Activated naive CD8-positive, alpha-beta T cell treated with anti-CD3 and anti-CD28 coated beads, Interleukin-2, amount 50 U/mL, for 24 hours (primary cell): ENCODE measurements around the gene TAF7L.
"Not testable (repeated sequence)": the region's sequence is repeated elsewhere in the genome, so short reads cannot be mapped to it uniquely, and the experiment has no call there.

Experiments
- ATAC-seq: fragments of 150-1000 bp; cut with Tn5 transposase; one replicate; pipeline ENCODE4 v1.10.0; 2021
- DNase-seq: peaks from one replicate; pipeline ENCODE4 v3.0.0; 2021
- H3K27ac Mint-ChIP-seq: one replicate; pipeline ENCODE4 v1.8.0; 2021; ENCODE audit warnings: mild to moderate bottlenecking, mixed read lengths
- H3K27me3 Mint-ChIP-seq: one replicate; pipeline ENCODE4 v1.8.0; 2021; ENCODE audit warnings: mixed read lengths
- H3K36me3 Mint-ChIP-seq: one replicate; pipeline ENCODE4 v1.8.0; 2021; ENCODE audit warnings: low read depth, mixed read lengths
- H3K4me1 Mint-ChIP-seq: one replicate; pipeline ENCODE4 v1.8.0; 2021; ENCODE audit warnings: mixed read lengths
- H3K4me3 Mint-ChIP-seq: one replicate; pipeline ENCODE4 v1.8.0; 2021; ENCODE audit warnings: mild to moderate bottlenecking, moderate library complexity, mixed read lengths
- H3K9me3 Mint-ChIP-seq: one replicate; pipeline ENCODE4 v1.8.0; 2021; ENCODE audit warnings: mixed read lengths

Gene TAF7L

GRCh38 chrX:101290957-101291603, at the start of gene TAF7L:
Gene TAF7L (minus strand): TSS chrX:101291334. CDS start chrX:101287543, 3,791 bp downstream.
- Mint-ChIP-seq H3K4me1 (no peaks in the 10 kb centered on the region), H3K9me3 (no peaks in the 10 kb centered on the region), H3K4me3 (no peak within 1 kb of the TSS)

GRCh38 chrX:101337776-101338271, 46.7 kb upstream of the TAF7L start:
- Mint-ChIP-seq H3K27ac (no peak overlapping the region), H3K27me3 (no peaks in the 10 kb centered on the region), H3K36me3 (peaks cover 7% of the 10 kb centered on the region), H3K4me1 (peaks cover 12% of the 10 kb centered on the region), H3K9me3 (peaks cover 6% of the 10 kb centered on the region), H3K4me3 (no peak overlapping the region)
- no peak for DNase-seq
- ATAC-seq = no peak

More at GRCh38 chrX:101290957-101291603, at the start of gene TAF7L:
- ATAC-seq (no peak), DNase-seq (no peak)
- H3K36me3 Mint-ChIP-seq = no peaks in the 10 kb centered on the region
- H3K27ac Mint-ChIP-seq = no peak within 1 kb of the TSS
- peaks cover 5% of the 10 kb centered on the region for H3K27me3 Mint-ChIP-seq

- H3K4me3 Mint-ChIP-seq, ATAC-seq, H3K36me3 Mint-ChIP-seq, H3K4me1 Mint-ChIP-seq, H3K27me3 Mint-ChIP-seq, H3K9me3 Mint-ChIP-seq, H3K27ac Mint-ChIP-seq, DNase-seq: not testable (repeated sequence)
Observed at GRCh38 chrX:101334310-101334709, 43.2 kb upstream of the TAF7L start.

GRCh38 chrX:101326600-101326999, 35.5 kb upstream of the TAF7L start:
- H3K27me3 Mint-ChIP-seq, H3K4me1 Mint-ChIP-seq, H3K4me3 Mint-ChIP-seq, ATAC-seq, H3K9me3 Mint-ChIP-seq, H3K27ac Mint-ChIP-seq, DNase-seq, H3K36me3 Mint-ChIP-seq: not testable (repeated sequence)

- Mint-ChIP-seq H3K4me1 (no peaks in the 10 kb centered on the region), H3K27ac (no peak overlapping the region), H3K36me3 (no peaks in the 10 kb centered on the region), H3K27me3 (peaks cover 2% of the 10 kb centered on the region), H3K9me3 (no peaks in the 10 kb centered on the region), H3K4me3 (no peak overlapping the region)
- ATAC-seq = no peak
- no peak for DNase-seq
Observed at GRCh38 chrX:101303790-101304189, 12.7 kb upstream of the TAF7L start.

GRCh38 chrX:101295603-101296002, 4.5 kb upstream of the TAF7L start:
- not testable (repeated sequence) for DNase-seq, H3K36me3 Mint-ChIP-seq, ATAC-seq

GRCh38 chrX:101287402-101287801, 3.7 kb downstream of the TAF7L start:
- ATAC-seq (no peak), DNase-seq (no peak)

More at GRCh38 chrX:101295603-101296002, 4.5 kb upstream of the TAF7L start:
- H3K4me1 Mint-ChIP-seq, H3K4me3 Mint-ChIP-seq, H3K9me3 Mint-ChIP-seq, H3K27ac Mint-ChIP-seq, H3K27me3 Mint-ChIP-seq: not testable (repeated sequence)

GRCh38 chrX:101276238-101276637, 14.9 kb downstream of the TAF7L start:
- Mint-ChIP-seq H3K4me1 (no peaks in the 10 kb centered on the region), H3K27me3 (no peaks in the 10 kb centered on the region), H3K4me3 (no peak overlapping the region), H3K36me3 (no peaks in the 10 kb centered on the region), H3K9me3 (no peaks in the 10 kb centered on the region), H3K27ac (no peak overlapping the region)
- ATAC-seq (no peak), DNase-seq (no peak)

More at GRCh38 chrX:101287402-101287801, 3.7 kb downstream of the TAF7L start:
- H3K27me3 Mint-ChIP-seq = peaks cover 4% of the 10 kb centered on the region
- H3K4me3 Mint-ChIP-seq = no peak overlapping the region
- H3K4me1 Mint-ChIP-seq = no peaks in the 10 kb centered on the region
- no peak overlapping the region for H3K27ac Mint-ChIP-seq
- no peaks in the 10 kb centered on the region for H3K36me3 Mint-ChIP-seq
- no peaks in the 10 kb centered on the region for H3K9me3 Mint-ChIP-seq

- Mint-ChIP-seq H3K4me3 (no peak overlapping the region), H3K36me3 (no peaks in the 10 kb centered on the region), H3K27ac (no peak overlapping the region), H3K9me3 (no peaks in the 10 kb centered on the region), H3K27me3 (no peaks in the 10 kb centered on the region), H3K4me1 (no peaks in the 10 kb centered on the region)
- DNase-seq (no peak), ATAC-seq (no peak)
Observed at GRCh38 chrX:101274198-101274597, 16.9 kb downstream of the TAF7L start.

- H3K27ac Mint-ChIP-seq = no peak overlapping the region
- H3K4me1 Mint-ChIP-seq = no peaks in the 10 kb centered on the region
- no peaks in the 10 kb centered on the region for H3K27me3 Mint-ChIP-seq
- H3K36me3 Mint-ChIP-seq = no peaks in the 10 kb centered on the region
- H3K4me3 Mint-ChIP-seq = no peak overlapping the region
- ATAC-seq = no peak
- DNase-seq = no peak
- no peaks in the 10 kb centered on the region for H3K9me3 Mint-ChIP-seq
Observed at GRCh38 chrX:101265869-101266428, 25.2 kb downstream of the TAF7L start.

GRCh38 chrX:101263766-101264165, 27.4 kb downstream of the TAF7L start:
- Mint-ChIP-seq H3K4me1 (no peaks in the 10 kb centered on the region), H3K9me3 (no peaks in the 10 kb centered on the region), H3K27me3 (no peaks in the 10 kb centered on the region), H3K27ac (no peak overlapping the region), H3K36me3 (no peaks in the 10 kb centered on the region), H3K4me3 (no peak overlapping the region)
- DNase-seq = no peak
- ATAC-seq = no peak

- ATAC-seq (no peak), DNase-seq (no peak)
- Mint-ChIP-seq H3K9me3 (no peaks in the 10 kb centered on the region), H3K4me3 (no peak overlapping the region), H3K4me1 (peaks cover 3% of the 10 kb centered on the region), H3K27me3 (no peaks in the 10 kb centered on the region), H3K36me3 (no peaks in the 10 kb centered on the region), H3K27ac (no peak overlapping the region)
Observed at GRCh38 chrX:101262590-101262989, 28.5 kb downstream of the TAF7L start.

- DNase-seq (no peak), ATAC-seq (no peak)
- H3K36me3 Mint-ChIP-seq = no peaks in the 10 kb centered on the region
- peaks cover 6% of the 10 kb centered on the region for H3K4me1 Mint-ChIP-seq
- H3K27ac Mint-ChIP-seq = no peak overlapping the region
- no peak overlapping the region for H3K4me3 Mint-ChIP-seq
- no peaks in the 10 kb centered on the region for H3K27me3 Mint-ChIP-seq
- no peaks in the 10 kb centered on the region for H3K9me3 Mint-ChIP-seq
Observed at GRCh38 chrX:101260435-101260834, 30.7 kb downstream of the TAF7L start.

GRCh38 chrX:101258259-101258581, 32.9 kb downstream of the TAF7L start:
- no peak overlapping the region for H3K27ac Mint-ChIP-seq
- no peaks in the 10 kb centered on the region for H3K9me3 Mint-ChIP-seq
- H3K27me3 Mint-ChIP-seq = no peaks in the 10 kb centered on the region

GRCh38 chrX:101257448-101258258, 33.5 kb downstream of the TAF7L start:
- no peak for ATAC-seq
- no peak overlapping the region for H3K27ac Mint-ChIP-seq

More at GRCh38 chrX:101258259-101258581, 32.9 kb downstream of the TAF7L start:
- Mint-ChIP-seq H3K36me3 (no peaks in the 10 kb centered on the region), H3K4me3 (no peak overlapping the region), H3K4me1 (peaks cover 6% of the 10 kb centered on the region)
- no peak for ATAC-seq
- DNase-seq = no peak

More at GRCh38 chrX:101257448-101258258, 33.5 kb downstream of the TAF7L start:
- Mint-ChIP-seq H3K4me3 (no peak overlapping the region), H3K36me3 (no peaks in the 10 kb centered on the region), H3K9me3 (no peaks in the 10 kb centered on the region), H3K4me1 (peaks cover 6% of the 10 kb centered on the region), H3K27me3 (no peaks in the 10 kb centered on the region)
- DNase-seq = no peak
